ENCODE data around the gene RALGAPB.

RALGAPB gene

DNA sequence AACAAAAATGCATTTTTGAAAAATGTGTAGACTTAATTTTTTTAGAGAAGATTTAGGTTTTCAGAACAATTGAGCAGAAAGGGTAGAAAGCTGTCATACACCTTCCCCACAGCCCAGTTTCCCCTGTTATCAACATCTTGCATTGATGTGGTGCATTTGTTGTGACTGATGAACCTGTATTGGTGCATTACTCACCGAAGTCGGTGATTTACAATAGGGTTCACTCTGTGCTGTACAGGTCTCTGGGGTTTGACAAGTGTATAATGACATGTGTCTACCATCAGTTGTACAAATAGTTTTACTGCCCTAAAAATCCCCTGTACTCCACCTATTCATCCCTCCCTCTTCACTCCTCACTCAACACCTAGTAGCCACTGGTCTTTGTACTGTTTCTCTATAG, 84.5 kb downstream of the RALGAPB start:
- TF ChIP-seq, protein P1, sequence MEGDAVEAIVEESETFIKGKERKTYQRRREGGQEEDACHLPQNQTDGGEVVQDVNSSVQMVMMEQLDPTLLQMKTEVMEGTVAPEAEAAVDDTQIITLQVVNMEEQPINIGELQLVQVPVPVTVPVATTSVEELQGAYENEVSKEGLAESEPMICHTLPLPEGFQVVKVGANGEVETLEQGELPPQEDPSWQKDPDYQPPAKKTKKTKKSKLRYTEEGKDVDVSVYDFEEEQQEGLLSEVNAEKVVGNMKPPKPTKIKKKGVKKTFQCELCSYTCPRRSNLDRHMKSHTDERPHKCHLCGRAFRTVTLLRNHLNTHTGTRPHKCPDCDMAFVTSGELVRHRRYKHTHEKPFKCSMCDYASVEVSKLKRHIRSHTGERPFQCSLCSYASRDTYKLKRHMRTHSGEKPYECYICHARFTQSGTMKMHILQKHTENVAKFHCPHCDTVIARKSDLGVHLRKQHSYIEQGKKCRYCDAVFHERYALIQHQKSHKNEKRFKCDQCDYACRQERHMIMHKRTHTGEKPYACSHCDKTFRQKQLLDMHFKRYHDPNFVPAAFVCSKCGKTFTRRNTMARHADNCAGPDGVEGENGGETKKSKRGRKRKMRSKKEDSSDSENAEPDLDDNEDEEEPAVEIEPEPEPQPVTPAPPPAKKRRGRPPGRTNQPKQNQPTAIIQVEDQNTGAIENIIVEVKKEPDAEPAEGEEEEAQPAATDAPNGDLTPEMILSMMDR (IDR thresholded peaks at IDR 0.05; ENCODE audit: low read depth, low read length): no peak
- TF ChIP-seq POLR2A (IDR thresholded peaks at IDR 0.05; ENCODE audit: extremely low read depth, insufficient read length) (no peak), MYC (IDR thresholded peaks at IDR 0.05; ENCODE audit: low read depth, low read length) (no peak)
- TF ChIP-seq, protein P2, sequence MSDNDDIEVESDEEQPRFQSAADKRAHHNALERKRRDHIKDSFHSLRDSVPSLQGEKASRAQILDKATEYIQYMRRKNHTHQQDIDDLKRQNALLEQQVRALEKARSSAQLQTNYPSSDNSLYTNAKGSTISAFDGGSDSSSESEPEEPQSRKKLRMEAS (IDR thresholded peaks at IDR 0.05; ENCODE audit: low read depth, low read length): no peak
- DNase-seq (ENCODE audit: low read depth): no peak
- no peak overlapping the region for H3K4me3 ChIP-seq (ENCODE audit: low read depth, low read length)

DNA sequence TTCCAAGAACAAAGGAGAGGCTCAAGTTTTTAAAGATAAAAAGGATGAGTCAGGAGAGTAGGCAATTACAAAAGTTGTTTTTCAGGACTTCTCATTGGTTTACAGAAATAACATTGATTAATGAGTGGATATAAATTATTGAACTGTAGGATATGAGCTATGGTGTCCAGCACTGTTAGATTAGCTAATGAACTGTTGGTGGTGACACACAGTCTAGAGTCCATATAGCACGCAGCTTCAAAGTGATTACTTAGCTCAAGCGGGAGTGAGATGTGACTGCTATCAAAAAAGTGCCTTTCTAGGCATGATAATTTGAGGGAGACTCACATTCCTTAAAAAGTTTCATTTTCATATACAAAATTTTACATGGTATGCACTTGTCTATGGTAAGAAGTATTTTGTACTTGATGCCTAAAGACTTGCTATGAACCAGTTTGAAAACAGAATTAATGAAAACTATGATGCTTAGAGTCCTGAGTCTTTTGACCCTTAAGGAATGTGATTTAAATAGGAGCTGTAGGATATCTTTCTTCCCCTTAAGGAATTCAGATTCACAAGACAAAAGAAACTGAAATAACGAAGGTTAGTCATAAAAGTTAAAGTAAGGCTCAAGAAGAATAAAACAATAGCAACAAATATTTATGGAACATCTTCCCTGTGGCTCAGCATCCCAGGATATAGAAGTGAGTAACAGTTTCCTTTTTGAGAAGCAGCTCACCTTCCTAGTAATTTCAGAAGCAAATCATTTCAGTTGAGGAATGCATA, 86.1 kb downstream of the RALGAPB start:
- H3K4me3 ChIP-seq (ENCODE audit: low read depth, low read length): no peak overlapping the region
- no peak for TF ChIP-seq MYC (IDR thresholded peaks at IDR 0.05; ENCODE audit: low read depth, low read length)
- TF ChIP-seq, protein P1 (IDR thresholded peaks at IDR 0.05; ENCODE audit: low read depth, low read length): no peak
- no peak for TF ChIP-seq POLR2A (IDR thresholded peaks at IDR 0.05; ENCODE audit: extremely low read depth, insufficient read length)
- TF ChIP-seq, protein P2 (IDR thresholded peaks at IDR 0.05; ENCODE audit: low read depth, low read length): no peak
- no peak for DNase-seq (ENCODE audit: low read depth)

DNA sequence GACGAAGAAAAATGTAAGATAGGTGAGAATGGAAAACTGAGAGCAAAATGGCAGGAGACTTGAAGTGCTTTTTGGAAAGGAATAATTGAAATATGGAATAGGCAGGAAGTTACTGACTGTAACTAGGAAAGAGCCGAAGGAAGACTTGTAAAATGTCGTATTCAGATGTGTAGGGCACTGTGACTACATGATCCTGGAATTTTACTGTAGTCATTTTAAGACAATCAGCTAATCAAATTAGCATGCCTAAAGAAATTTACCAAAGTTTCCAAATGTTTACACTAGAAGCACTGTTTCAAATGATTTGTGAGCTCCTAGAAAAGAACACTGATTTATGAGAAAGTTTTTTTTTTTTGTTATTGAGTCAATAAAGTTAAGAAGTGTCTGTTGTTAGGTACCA, 87.1 kb downstream of the RALGAPB start:
- TF ChIP-seq MYC (IDR thresholded peaks at IDR 0.05; ENCODE audit: low read depth, low read length) (no peak), POLR2A (IDR thresholded peaks at IDR 0.05; ENCODE audit: extremely low read depth, insufficient read length) (no peak)
- TF ChIP-seq, protein P2 (IDR thresholded peaks at IDR 0.05; ENCODE audit: low read depth, low read length): no peak
- TF ChIP-seq, protein P1 (IDR thresholded peaks at IDR 0.05; ENCODE audit: low read depth, low read length): no peak
- DNase-seq (ENCODE audit: low read depth): no peak
- H3K4me3 ChIP-seq (ENCODE audit: low read depth, low read length): no peak overlapping the region

DNA sequence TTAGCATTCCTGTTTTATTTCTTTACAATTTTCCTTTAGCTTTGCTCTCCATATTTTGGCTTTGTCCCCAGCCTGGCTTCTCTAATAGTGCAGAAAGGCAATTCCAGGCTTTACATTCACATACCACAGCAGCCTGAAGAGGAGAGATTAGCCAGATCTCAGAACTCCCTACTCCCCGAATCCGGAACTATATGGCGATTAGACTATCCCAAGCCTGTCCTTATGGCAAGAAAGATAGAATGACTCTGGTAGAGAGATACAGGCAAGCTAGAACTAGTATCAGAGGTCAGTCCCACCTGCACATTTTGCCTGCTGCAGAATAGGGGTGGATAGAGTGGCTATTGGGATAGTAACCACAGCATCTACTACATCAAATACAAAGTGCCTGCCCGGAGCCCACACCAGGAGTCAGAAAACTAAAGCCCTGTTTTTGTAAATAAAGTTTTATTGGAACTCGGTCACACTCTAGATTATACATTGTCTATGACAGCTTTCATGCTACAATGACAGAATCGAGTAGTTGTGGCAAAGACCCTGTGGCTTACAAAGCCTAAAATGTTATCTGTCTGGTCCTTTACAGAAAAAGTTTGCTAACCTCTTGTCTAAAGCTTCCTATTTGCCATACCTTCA, 91.3 kb downstream of the RALGAPB start:
- TF ChIP-seq, protein P2 (IDR thresholded peaks at IDR 0.05; ENCODE audit: low read depth, low read length): no peak
- TF ChIP-seq POLR2A (IDR thresholded peaks at IDR 0.05; ENCODE audit: extremely low read depth, insufficient read length): no peak
- no peak for TF ChIP-seq MYC (IDR thresholded peaks at IDR 0.05; ENCODE audit: low read depth, low read length)
- TF ChIP-seq, protein P1 (IDR thresholded peaks at IDR 0.05; ENCODE audit: low read depth, low read length): no peak
- no peak for DNase-seq (ENCODE audit: low read depth)
- no peak overlapping the region for H3K4me3 ChIP-seq (ENCODE audit: low read depth, low read length)

DNA sequence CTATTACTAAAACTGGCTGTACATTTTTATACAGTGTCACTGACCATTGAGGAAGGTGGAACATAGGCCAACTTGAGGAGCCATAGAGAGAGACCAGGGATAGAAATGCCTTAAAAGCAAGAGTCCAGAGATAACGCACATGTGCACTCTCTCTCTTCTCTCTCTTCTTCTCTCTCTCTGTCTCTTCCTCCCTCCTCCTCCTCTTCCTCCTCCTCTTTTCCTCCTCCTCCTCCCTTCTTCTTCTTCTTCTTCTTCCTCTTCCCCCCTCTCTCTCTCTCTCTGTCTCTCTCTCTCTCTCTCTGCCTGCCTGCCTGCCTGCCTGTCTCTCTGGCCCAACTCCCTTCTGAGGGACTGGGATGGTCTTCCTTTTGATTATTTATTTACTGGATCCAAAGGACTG, 92.0 kb downstream of the RALGAPB start:
- TF ChIP-seq MYC (IDR thresholded peaks at IDR 0.05; ENCODE audit: low read depth, low read length) (no peak), POLR2A (IDR thresholded peaks at IDR 0.05; ENCODE audit: extremely low read depth, insufficient read length) (no peak)
- TF ChIP-seq, protein P1 (IDR thresholded peaks at IDR 0.05; ENCODE audit: low read depth, low read length): no peak
- TF ChIP-seq, protein P2 (IDR thresholded peaks at IDR 0.05; ENCODE audit: low read depth, low read length): no peak
- DNase-seq (ENCODE audit: low read depth): no peak
- no peak overlapping the region for H3K4me3 ChIP-seq (ENCODE audit: low read depth, low read length)

Data from NB4 (cell line).